Fibroblast of lung (primary cell): ENCODE results near the gene PLA2G2C. TPM values are rescaled to one million over a fixed set of nuclear protein-coding genes. Genes with fewer than 3 reads are reported as not detected.
A peak's percentile ranks its signal among the peaks of the same experiment; 100 is the strongest.

ENCODE experiments used
- DNase-seq, 2 donors: peaks; one replicate each; pipeline versions ENCODE4 v3.0.0 to v3.0.0-alpha.2; 2010; ENCODE audit warnings: low read depth in 2 of 2
- H2AFZ ChIP-seq: 2 replicates; pipeline ENCODE4 v1.5.1; 2012; ENCODE audit warnings: low read length, control low read depth, inconsistent platforms
- H3K27ac ChIP-seq: 2 replicates; pipeline ENCODE4 v1.5.1; 2011; ENCODE audit warnings: low read length, control low read depth; ENCODE audit not compliant: insufficient read depth
- H3K27me3 ChIP-seq: 2 replicates; pipeline ENCODE4 v1.5.1; 2011; ENCODE audit warnings: mild to moderate bottlenecking, low read length; ENCODE audit not compliant: control insufficient read depth, insufficient read depth
- H3K36me3 ChIP-seq: 2 replicates; pipeline ENCODE4 v1.5.1; 2011; ENCODE audit warnings: low read length; ENCODE audit not compliant: control insufficient read depth, insufficient read depth
- H3K4me1 ChIP-seq: 2 replicates; pipeline ENCODE4 v1.5.1; 2011; ENCODE audit warnings: low read length; ENCODE audit not compliant: control insufficient read depth, insufficient read depth; ENCODE audit errors: extremely low read depth
- H3K4me2 ChIP-seq: 2 replicates; pipeline ENCODE4 v1.5.1; 2011; ENCODE audit warnings: low read length, control low read depth; ENCODE audit not compliant: insufficient read depth; ENCODE audit errors: extremely low read depth
- H3K4me3 ChIP-seq, 4 experiments: fragments of 200-600 bp in 1 of 4; sonication (generic) in 1 of 4; replicated peaks in 1 of 4; 2 replicates each; pipeline ENCODE4 v1.5.1; 2011 to 2016; ENCODE audit warnings: low read length in 4 of 4, low read depth in 3 of 4, mild to moderate bottlenecking in 3 of 4, control low read depth in 2 of 4, inconsistent platforms in 1 of 4, mixed read lengths in 1 of 4; ENCODE audit not compliant: insufficient read depth in 1 of 4; ENCODE audit errors: control extremely low read depth in 1 of 4
- H3K79me2 ChIP-seq: 2 replicates; pipeline ENCODE4 v1.5.1; 2012; ENCODE audit warnings: mild to moderate bottlenecking, low read length, inconsistent platforms; ENCODE audit not compliant: control insufficient read depth, insufficient read depth
- H3K9ac ChIP-seq: 2 replicates; pipeline ENCODE4 v1.5.1; 2011; ENCODE audit warnings: mild to moderate bottlenecking, low read length, control low read depth; ENCODE audit not compliant: insufficient read depth
- H3K9me3 ChIP-seq: 2 replicates; pipeline ENCODE4 v1.5.1; 2012; ENCODE audit warnings: low read depth, low read length; ENCODE audit not compliant: control insufficient read depth, insufficient read depth
- H4K20me1 ChIP-seq: 2 replicates; pipeline ENCODE4 v1.5.1; 2011; ENCODE audit warnings: low read length; ENCODE audit not compliant: control insufficient read depth, insufficient read depth; ENCODE audit errors: extremely low read depth
- CTCF ChIP-seq, 2 donors: IDR thresholded peaks in 1 of 2; conservative IDR thresholded peaks in 1 of 2; 1 replicate in 1 of 2; 2 replicates in 1 of 2; pipeline ENCODE4 v1.5.1; 2011 to 2012; ENCODE audit warnings: low read length in 2 of 2, control low read depth in 1 of 2, inconsistent platforms in 1 of 2, low read depth in 1 of 2, mild to moderate bottlenecking in 1 of 2
- EZH2 ChIP-seq: IDR thresholded peaks from 2 replicates; pipeline ENCODE4 v1.5.1; 2012; ENCODE audit warnings: low read length, control low read depth, mild to moderate bottlenecking; ENCODE audit errors: missing control alignments
- polyA plus RNA-seq, 2 donors: library from polyadenylated mRNA; depleted of rRNA in 1 of 2; stranded (reverse) in 1 of 2; unstranded in 1 of 2; fragments of >200 nt; gene quantifications; 2 replicates each; pipeline ENCODE4 v1.2.1, GENCODE V29; 2011 to 2012; ENCODE audit warnings: missing spikeins in 1 of 2
- total RNA-seq: library from RNA; depleted of rRNA; stranded (reverse); fragments of >200 nt; gene quantifications from 2 replicates; pipeline ENCODE4 v1.2.1, GENCODE V29; 2014

Gene PLA2G2C
- total and polyA plus RNA-seq, 2 donors (not counting 1 experiment from before 2014, with no cell fraction given) = not detected

GRCh38 chr1:20194757-20195461 lies 8.6 kb upstream of the PLA2G2C start:
- DNase-seq = peak; percentile 24 to 44
- Histone ChIP-seq H3K4me1 (no peaks in the 10 kb centered on the region), H3K27ac (no peak overlapping the region), H3K4me3 (no peak overlapping the region), H3K9ac (no peak overlapping the region), H2AFZ (no peak overlapping the region), H3K9me3 (no peaks in the 10 kb centered on the region), H3K4me2 (no peak overlapping the region), H3K27me3 (peaks cover 20% of the 10 kb centered on the region), H4K20me1 (no peaks in the 10 kb centered on the region), H3K79me2 (no peaks in the 10 kb centered on the region), H3K36me3 (no peaks in the 10 kb centered on the region)
- peak; percentile 80 to 91 for TF ChIP-seq CTCF (conservative IDR thresholded peaks at IDR 0.05 in 1 of 2, IDR thresholded peaks at IDR 0.05 in 1 of 2; ENCODE audit: low read depth in 1 of 2, low read length in 2 of 2)
- no peak for TF ChIP-seq EZH2

GRCh38 chr1:20194224-20194623 lies 7.9 kb upstream of the PLA2G2C start:
- H4K20me1 ChIP-seq = no peaks in the 10 kb centered on the region
- no peaks in the 10 kb centered on the region for H3K79me2 ChIP-seq
- no peak overlapping the region for H2AFZ ChIP-seq
- no peak for TF ChIP-seq EZH2
- TF ChIP-seq CTCF (conservative IDR thresholded peaks at IDR 0.05 in 1 of 2, IDR thresholded peaks at IDR 0.05 in 1 of 2; ENCODE audit: low read depth in 1 of 2, low read length in 2 of 2) = no peak
- H3K27me3 ChIP-seq = peaks cover 16% of the 10 kb centered on the region
- no peaks in the 10 kb centered on the region for H3K36me3 ChIP-seq
- H3K4me1 ChIP-seq = no peaks in the 10 kb centered on the region
- DNase-seq = no peak
- H3K4me2 ChIP-seq = no peak overlapping the region
- no peaks in the 10 kb centered on the region for H3K9me3 ChIP-seq
- no peak overlapping the region for H3K9ac ChIP-seq
- no peak overlapping the region for H3K4me3 ChIP-seq
- H3K27ac ChIP-seq = no peak overlapping the region

GRCh38 chr1:20192871-20193411 lies 6.6 kb upstream of the PLA2G2C start:
- Histone ChIP-seq H3K79me2 (no peaks in the 10 kb centered on the region), H3K27ac (no peak overlapping the region), H3K36me3 (no peaks in the 10 kb centered on the region), H4K20me1 (no peaks in the 10 kb centered on the region), H3K4me3 (no peak overlapping the region), H3K9ac (no peak overlapping the region), H2AFZ (no peak overlapping the region), H3K27me3 (peaks cover 20% of the 10 kb centered on the region), H3K9me3 (no peaks in the 10 kb centered on the region), H3K4me2 (no peak overlapping the region), H3K4me1 (no peaks in the 10 kb centered on the region)
- no peak for TF ChIP-seq CTCF (conservative IDR thresholded peaks at IDR 0.05 in 1 of 2, IDR thresholded peaks at IDR 0.05 in 1 of 2; ENCODE audit: low read depth in 1 of 2, low read length in 2 of 2)
- no peak for DNase-seq
